Measurements from ENCODE around the gene ERG. TPM values are rescaled to one million over a fixed set of nuclear protein-coding genes. Genes with fewer than 3 reads are reported as not detected.

ERG gene
- total RNA-seq, 2 experiments from 2014 or later, result not detected

- Mint-ChIP-seq H3K27me3 (ENCODE audit: low read depth) (no peaks in the 10 kb centered on the region), H3K4me3 (no peak overlapping the region), H3K36me3 (ENCODE audit: low read depth) (no peaks in the 10 kb centered on the region), H3K4me1 (ENCODE audit: low read depth) (no peaks in the 10 kb centered on the region), H3K9me3 (no peaks in the 10 kb centered on the region), H3K27ac (no peak overlapping the region)
- intact Hi-C loops (cut with micrococcal nuclease), result no loop called here
- no peak for DNase-seq
- CTCF ChIA-PET, result interaction anchor here (1.0 to 1.4 kb wide), 3 partner anchors 10 to 183 kb away, joined by 3 to 5 read pairs (median 3); no protein-coding TSS in a partner anchor
These were observed 155.5 kb downstream of the ERG start for GRCh38 chr21:38342739-38343138.

GRCh38 chr21:38341546-38342012 is 156.7 kb downstream of the ERG start:
- DNase-seq, result no peak
- intact Hi-C loops (cut with micrococcal nuclease), result no loop called here
- no peaks in the 10 kb centered on the region for H3K27me3 Mint-ChIP-seq (ENCODE audit: low read depth)
- CTCF ChIA-PET, result no interaction called here
- H3K27ac Mint-ChIP-seq, result no peak overlapping the region
- H3K9me3 Mint-ChIP-seq, result no peaks in the 10 kb centered on the region
- no peak overlapping the region for H3K4me3 Mint-ChIP-seq
- H3K36me3 Mint-ChIP-seq (ENCODE audit: low read depth), result no peaks in the 10 kb centered on the region
- no peaks in the 10 kb centered on the region for H3K4me1 Mint-ChIP-seq (ENCODE audit: low read depth)

GRCh38 chr21:38340131-38340530 is 158.1 kb downstream of the ERG start:
- Mint-ChIP-seq H3K36me3 (ENCODE audit: low read depth) (no peaks in the 10 kb centered on the region), H3K27me3 (ENCODE audit: low read depth) (no peaks in the 10 kb centered on the region), H3K9me3 (no peaks in the 10 kb centered on the region), H3K4me1 (ENCODE audit: low read depth) (no peaks in the 10 kb centered on the region), H3K4me3 (no peak overlapping the region), H3K27ac (no peak overlapping the region)
- no peak for DNase-seq
- CTCF ChIA-PET, result interaction anchor here (1.3 kb wide), 1 partner anchor 183 kb away, joined by 3 read pairs; no protein-coding TSS in a partner anchor
- intact Hi-C loops (cut with micrococcal nuclease), result no loop called here

DNA sequence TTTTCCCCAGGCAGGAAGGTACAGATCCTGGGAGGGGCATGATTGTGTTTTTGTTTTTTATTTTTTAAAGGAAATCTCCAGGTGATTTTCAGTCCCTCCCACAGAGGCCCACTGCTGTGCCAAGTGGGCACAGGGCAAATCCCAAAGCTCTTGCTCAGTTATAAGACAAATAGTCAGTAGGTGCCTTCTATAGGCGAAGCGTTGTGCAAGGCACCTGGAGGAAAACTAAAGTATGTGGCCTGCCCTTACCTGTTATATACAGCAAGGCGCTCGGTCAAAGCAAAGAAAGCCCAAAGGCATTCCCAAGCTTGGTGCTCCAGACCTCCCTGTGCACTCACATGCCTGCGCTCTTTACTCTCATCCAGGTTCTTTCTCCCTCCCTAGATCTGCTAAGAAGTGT is 160.5 kb downstream of the ERG start:
- Mint-ChIP-seq H3K4me3 (no peak overlapping the region), H3K27ac (no peak overlapping the region), H3K4me1 (ENCODE audit: low read depth) (no peaks in the 10 kb centered on the region), H3K9me3 (no peaks in the 10 kb centered on the region), H3K27me3 (ENCODE audit: low read depth) (no peaks in the 10 kb centered on the region), H3K36me3 (ENCODE audit: low read depth) (no peaks in the 10 kb centered on the region)
- intact Hi-C loops (cut with micrococcal nuclease), result no loop called here
- DNase-seq, result no peak
- CTCF ChIA-PET, result interaction anchor here (1.1 kb wide), 1 partner anchor 14 kb away, joined by 3 read pairs; no protein-coding TSS in a partner anchor

DNA sequence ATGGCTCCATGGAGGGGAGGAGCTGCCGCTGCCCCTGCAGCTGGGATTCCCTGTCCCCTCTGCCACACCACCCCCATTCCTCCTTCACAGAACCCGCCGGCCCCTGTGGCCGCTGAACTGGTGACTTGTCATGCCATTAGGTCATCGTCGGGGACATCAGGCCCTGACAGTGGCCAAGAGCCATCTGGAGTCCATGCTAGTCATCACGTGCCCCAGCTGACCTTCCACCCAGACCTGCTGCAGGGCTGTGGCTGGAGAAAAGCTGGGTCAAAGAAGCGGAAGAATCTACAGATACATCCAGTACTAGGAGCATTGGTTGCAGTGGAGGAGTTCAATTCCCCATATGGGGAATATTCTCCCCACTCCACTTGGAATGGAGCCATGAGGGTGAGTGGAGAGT is 163.4 kb downstream of the ERG start:
- H3K36me3 Mint-ChIP-seq (ENCODE audit: low read depth), result no peaks in the 10 kb centered on the region
- no peak for DNase-seq
- H3K4me1 Mint-ChIP-seq (ENCODE audit: low read depth), result no peaks in the 10 kb centered on the region
- CTCF ChIA-PET, result interaction anchor here (3.0 kb wide), 1 partner anchor 17 kb away, joined by 10 read pairs; no protein-coding TSS in a partner anchor
- H3K27me3 Mint-ChIP-seq (ENCODE audit: low read depth), result no peaks in the 10 kb centered on the region
- H3K4me3 Mint-ChIP-seq, result no peak overlapping the region
- H3K9me3 Mint-ChIP-seq, result no peaks in the 10 kb centered on the region
- intact Hi-C loops (cut with micrococcal nuclease), result loop anchor here (1.0 kb wide), 1 partner anchor 116 kb away; no protein-coding TSS in a partner anchor
- no peak overlapping the region for H3K27ac Mint-ChIP-seq

- intact Hi-C loops (cut with micrococcal nuclease), result no loop called here
- Mint-ChIP-seq H3K4me3 (no peak overlapping the region), H3K36me3 (ENCODE audit: low read depth) (no peaks in the 10 kb centered on the region), H3K4me1 (ENCODE audit: low read depth) (no peaks in the 10 kb centered on the region), H3K27me3 (ENCODE audit: low read depth) (no peaks in the 10 kb centered on the region), H3K27ac (no peak overlapping the region), H3K9me3 (no peaks in the 10 kb centered on the region)
- CTCF ChIA-PET, result interaction anchor here (0.6 to 3.0 kb wide), 10 partner anchors 10 to 176 kb away, joined by 3 to 10 read pairs (median 3); no protein-coding TSS in a partner anchor
- DNase-seq, result no peak
These were observed 164.7 kb downstream of the ERG start for GRCh38 chr21:38333301-38334272.

GRCh38 chr21:38330666-38331065 is 167.6 kb downstream of the ERG start:
- Mint-ChIP-seq H3K4me3 (no peak overlapping the region), H3K4me1 (ENCODE audit: low read depth) (peaks cover 7% of the 10 kb centered on the region), H3K9me3 (no peaks in the 10 kb centered on the region), H3K36me3 (ENCODE audit: low read depth) (no peaks in the 10 kb centered on the region), H3K27me3 (ENCODE audit: low read depth) (no peaks in the 10 kb centered on the region), H3K27ac (no peak overlapping the region)
- DNase-seq, result no peak
- intact Hi-C loops (cut with micrococcal nuclease), result no loop called here
- CTCF ChIA-PET, result interaction anchor here (0.6 kb wide), 1 partner anchor 643 kb away, joined by 6 read pairs; no protein-coding TSS in a partner anchor

Other genes starting within 250 kb of the ERG start
- gene KCNJ15, start 241.5 kb downstream of the ERG start, total RNA-seq, result under 1 TPM; 0.60 to 0.96 TPM

Measured in activated naive CD4-positive, alpha-beta T cell treated with anti-CD3 and anti-CD28 coated beads for 36 hours (primary cell).